IMR-90 (cell line): ENCODE measurements around the gene CRY2. TPM values are rescaled to one million over a fixed set of nuclear protein-coding genes. Genes with fewer than 3 reads are reported as not detected.

Experiments used
- ATAC-seq: fragments of 200-7000 bp; cut with Tn5 transposase; 2 replicates; pipeline ENCODE4 v1.9.1; 2020; ENCODE audit warnings: low read depth, mild to moderate bottlenecking, moderate library complexity
- BruUV-seq: library from RNA; stranded (reverse); fragments of 400-500 nt; replicated peaks from 2 replicates; lab custom pipeline; 2021; lab: Mats Ljungman, UMichigan
- CTCF ChIA-PET: fragments of 300-600 bp; formaldehyde crosslinking; extraction: SDS; loops from one replicate; lab custom pipeline; 2021; ENCODE audit warnings: antibody characterized with exemption; lab: Yijun Ruan, JAX
- POLR2A ChIA-PET: fragments of 300-600 bp; sonication (Branson Sonifier 250); formaldehyde crosslinking; loops from one replicate; lab custom pipeline; 2022; ENCODE audit warnings: antibody characterized with exemption; ENCODE audit not compliant: unreplicated experiment; lab: Charles Lee
- DNase-seq: peaks from one replicate; pipeline ENCODE4 v3.0.0; 2013
- H2AFZ ChIP-seq: replicated peaks from 2 replicates; pipeline ENCODE3; 2013; ENCODE audit warnings: low read length, mild to moderate bottlenecking; ENCODE audit not compliant: poor library complexity
- H2AK5ac ChIP-seq: 2 replicates; pipeline ENCODE4 v1.6.1; 2013; ENCODE audit warnings: low read depth, low read length, inconsistent platforms
- H2AK9ac ChIP-seq: replicated peaks from 2 replicates; pipeline ENCODE3; 2013; ENCODE audit warnings: mild to moderate bottlenecking, low read depth, low read length, moderate library complexity; ENCODE audit not compliant: poor library complexity
- H2BK120ac ChIP-seq: 2 replicates; pipeline ENCODE4 v1.6.1; 2013; ENCODE audit warnings: low read depth, low read length, inconsistent platforms
- H2BK15ac ChIP-seq: 3 replicates; pipeline ENCODE4 v1.6.1; 2013; ENCODE audit warnings: low read depth, low read length, inconsistent platforms
- H2BK20ac ChIP-seq: 2 replicates; pipeline ENCODE4 v1.6.1; 2013; ENCODE audit warnings: low read depth, mild to moderate bottlenecking, inconsistent platforms, low read length, moderate library complexity
- H2BK5ac ChIP-seq: 2 replicates; pipeline ENCODE4 v1.6.1; 2013; ENCODE audit warnings: mild to moderate bottlenecking, low read depth, low read length, inconsistent platforms; ENCODE audit not compliant: poor library complexity, severe bottlenecking
- H3K14ac ChIP-seq: replicated peaks from 2 replicates; pipeline ENCODE4 v1.6.1; 2013; ENCODE audit warnings: low read depth, low read length, inconsistent platforms
- H3K18ac ChIP-seq: 2 replicates; pipeline ENCODE4 v1.6.1; 2013; ENCODE audit warnings: low read depth, low read length, control low read depth
- H3K23ac ChIP-seq: 2 replicates; pipeline ENCODE4 v1.6.1; 2013; ENCODE audit warnings: low read depth, low read length, inconsistent platforms
- H3K27ac ChIP-seq: 2 replicates; pipeline ENCODE4 v1.5.1; 2013; ENCODE audit warnings: mild to moderate bottlenecking, control low read depth, low read length; ENCODE audit not compliant: insufficient read depth
- H3K27me3 ChIP-seq: 2 replicates; pipeline ENCODE4 v1.6.1; 2013; ENCODE audit warnings: low read length; ENCODE audit not compliant: control insufficient read depth, insufficient read depth
- H3K36me3 ChIP-seq: 2 replicates; pipeline ENCODE4 v1.6.1; 2013; ENCODE audit warnings: low read length, mixed read lengths; ENCODE audit not compliant: control insufficient read depth, insufficient read depth
- H3K4ac ChIP-seq: 2 replicates; pipeline ENCODE4 v1.6.1; 2013; ENCODE audit warnings: low read depth, low read length, inconsistent platforms
- H3K4me1 ChIP-seq: 2 replicates; pipeline ENCODE4 v1.6.1; 2013; ENCODE audit warnings: low read length, mixed read lengths; ENCODE audit not compliant: control insufficient read depth, insufficient read depth
- H3K4me2 ChIP-seq: 2 replicates; pipeline ENCODE4 v1.6.1; 2013; ENCODE audit warnings: low read depth, mild to moderate bottlenecking, control low read depth, low read length, moderate library complexity
- H3K4me3 ChIP-seq: 2 replicates; pipeline ENCODE4 v1.5.1; 2013; ENCODE audit warnings: low read depth, mild to moderate bottlenecking, control low read depth, low read length, moderate library complexity; ENCODE audit not compliant: insufficient read depth
- H3K56ac ChIP-seq: 2 replicates; pipeline ENCODE4 v1.6.1; 2013; ENCODE audit warnings: low read length, inconsistent platforms; ENCODE audit not compliant: insufficient read depth; ENCODE audit errors: extremely low read depth
- H3K79me1 ChIP-seq, 2 experiments: 2 replicates each; pipeline ENCODE4 v1.6.1; 2013; ENCODE audit warnings: low read length in 2 of 2, inconsistent platforms in 1 of 2, low read depth in 1 of 2
- H3K9ac ChIP-seq: 2 replicates; pipeline ENCODE4 v1.6.1; 2013; ENCODE audit warnings: low read depth, low read length, control low read depth
- H3K9me1 ChIP-seq: 2 replicates; pipeline ENCODE4 v1.6.1; 2013; ENCODE audit warnings: low read length, inconsistent platforms; ENCODE audit not compliant: insufficient read depth
- H3K9me3 ChIP-seq: 2 replicates; pipeline ENCODE4 v1.6.1; 2013; ENCODE audit warnings: low read length; ENCODE audit not compliant: control insufficient read depth, insufficient read depth
- H4K20me1 ChIP-seq: 2 replicates; pipeline ENCODE4 v1.6.1; 2013; ENCODE audit warnings: low read length, inconsistent platforms; ENCODE audit not compliant: insufficient read depth
- H4K5ac ChIP-seq: 2 replicates; pipeline ENCODE4 v1.6.1; 2013; ENCODE audit warnings: mild to moderate bottlenecking, low read depth, low read length, control low read depth
- H4K8ac ChIP-seq, 2 experiments: 2 replicates each; pipeline ENCODE4 v1.6.1; 2013; ENCODE audit warnings: low read depth in 2 of 2, low read length in 2 of 2, control low read depth in 1 of 2, inconsistent platforms in 1 of 2
- H4K91ac ChIP-seq: 2 replicates; pipeline ENCODE4 v1.6.1; 2013; ENCODE audit warnings: low read depth, low read length, inconsistent platforms; ENCODE audit not compliant: insufficient read depth
- BHLHE40 ChIP-seq: fragments of 150-350 bp; IDR thresholded peaks from 2 replicates; pipeline ENCODE4 v1.6.1; 2016; ENCODE audit warnings: mild to moderate bottlenecking, low read depth, low read length
- CEBPB ChIP-seq: IDR thresholded peaks from 2 replicates; pipeline ENCODE4 v1.6.1; 2012; ENCODE audit warnings: low read depth, low read length, improper control_type of control experiment
- CHD1 ChIP-seq: IDR thresholded peaks from 2 replicates; pipeline ENCODE4 v1.6.1; 2012; ENCODE audit warnings: low read depth, low read length, improper control_type of control experiment
- CTCF ChIP-seq: conservative IDR thresholded peaks from 2 replicates; pipeline ENCODE4 v1.5.1; 2012; ENCODE audit warnings: mild to moderate bottlenecking, low read depth, low read length, improper control_type of control experiment
- FOS ChIP-seq: fragments of 150-350 bp; IDR thresholded peaks from 2 replicates; pipeline ENCODE4 v1.6.1; 2016; ENCODE audit warnings: low read depth, low read length
- MAFK ChIP-seq: IDR thresholded peaks from 2 replicates; pipeline ENCODE4 v1.6.1; 2012; ENCODE audit warnings: low read depth, low read length, improper control_type of control experiment
- MXI1 ChIP-seq: IDR thresholded peaks from 2 replicates; pipeline ENCODE4 v1.6.1; 2012; ENCODE audit warnings: low read depth, mild to moderate bottlenecking, low read length, moderate library complexity, borderline replicate concordance
- NFE2L2 ChIP-seq: fragments of 150-350 bp; IDR thresholded peaks from 2 replicates; pipeline ENCODE4 v1.6.1; 2016; ENCODE audit warnings: low read depth, mild to moderate bottlenecking, low read length
- POLR2A ChIP-seq: IDR thresholded peaks from 2 replicates; pipeline ENCODE4 v1.6.1; 2012; ENCODE audit warnings: mild to moderate bottlenecking, low read depth, low read length
- RAD21 ChIP-seq: IDR thresholded peaks from 2 replicates; pipeline ENCODE4 v1.6.1; 2012; ENCODE audit warnings: low read length, improper control_type of control experiment
- RCOR1 ChIP-seq: IDR thresholded peaks from 2 replicates; pipeline ENCODE4 v1.6.1; 2012; ENCODE audit warnings: mild to moderate bottlenecking, low read length, improper control_type of control experiment; ENCODE audit not compliant: insufficient replicate concordance
- RFX5 ChIP-seq: IDR thresholded peaks from 2 replicates; pipeline ENCODE4 v1.8.0; 2012; ENCODE audit warnings: low read depth, mild to moderate bottlenecking, low read length, moderate library complexity
- SMC3 ChIP-seq: fragments of 150-350 bp; IDR thresholded peaks from 2 replicates; pipeline ENCODE4 v1.6.1; 2016; ENCODE audit warnings: low read depth, mild to moderate bottlenecking, antibody characterized with exemption, low read length, moderate library complexity
- WGBS, 2 experiments: methylation state at CpG; one replicate each; pipeline versions ENCODE4 v1.1.5 to v1.1.7; 2013; ENCODE audit warnings: missing lambda C conversion rate in 2 of 2; ENCODE audit not compliant: insufficient read length in 1 of 2; ENCODE audit errors: extremely low coverage in 2 of 2; 5-methylcytosine and 5-hydroxymethylcytosine counted together
- dilution Hi-C: fragments of 300-500 bp; cut with HindIII; formaldehyde crosslinking; loops from one replicate; pipeline ENCODE4 v1.14.3; 2018; ENCODE audit warnings: low sequenced_read_pairs; ENCODE audit not compliant: unreplicated experiment
- in situ Hi-C: fragments of 300-500 bp; cut with MboI; formaldehyde crosslinking; loops from 3 replicates; pipeline ENCODE4 v1.14.3; 2019; ENCODE audit warnings: low sequenced_read_pairs, inconsistent platforms, mixed read lengths
- intact Hi-C: fragments of 100-400 bp; cut with micrococcal nuclease; formaldehyde crosslinking; loops from 2 replicates; pipeline ENCODE4 v1.10.0; 2022
- polyA plus RNA-seq, 3 experiments: library from polyadenylated mRNA; depleted of rRNA; stranded (reverse); fragments of >200 nt; gene quantifications; 2 replicates each; pipeline ENCODE4 v1.2.3, GENCODE V29; 2012; ENCODE audit warnings: low replicate concordance in 1 of 3
- total RNA-seq: library from RNA; depleted of rRNA; stranded (reverse); fragments of >200 nt; gene quantifications from 2 replicates; pipeline ENCODE4 v1.2.3, GENCODE V29; 2012
- TF ChIP-seq, protein P1 (sequence below): fragments of 150-350 bp; IDR thresholded peaks from 2 replicates; pipeline ENCODE4 v1.6.1; 2016; ENCODE audit warnings: low read depth, mild to moderate bottlenecking, low read length, moderate library complexity, borderline replicate concordance
- TF ChIP-seq, protein P2 (sequence below): fragments of 150-350 bp; IDR thresholded peaks from 2 replicates; pipeline ENCODE4 v1.6.1; 2017; ENCODE audit warnings: mild to moderate bottlenecking, antibody characterized with exemption, low read length, low read depth

The CRY2 gene
- total and polyA plus RNA-seq, 2 of the 4 experiments (the other 2 are of a cell fraction), result 12.2 to 13.1 TPM

GRCh38 chr11:45880772-45881570 is 33.7 kb downstream of the CRY2 start:
- no peak for ATAC-seq
- TF ChIP-seq RCOR1, result no peak
- no peak for TF ChIP-seq CHD1
- no peak for TF ChIP-seq SMC3
- TF ChIP-seq, protein P1, sequence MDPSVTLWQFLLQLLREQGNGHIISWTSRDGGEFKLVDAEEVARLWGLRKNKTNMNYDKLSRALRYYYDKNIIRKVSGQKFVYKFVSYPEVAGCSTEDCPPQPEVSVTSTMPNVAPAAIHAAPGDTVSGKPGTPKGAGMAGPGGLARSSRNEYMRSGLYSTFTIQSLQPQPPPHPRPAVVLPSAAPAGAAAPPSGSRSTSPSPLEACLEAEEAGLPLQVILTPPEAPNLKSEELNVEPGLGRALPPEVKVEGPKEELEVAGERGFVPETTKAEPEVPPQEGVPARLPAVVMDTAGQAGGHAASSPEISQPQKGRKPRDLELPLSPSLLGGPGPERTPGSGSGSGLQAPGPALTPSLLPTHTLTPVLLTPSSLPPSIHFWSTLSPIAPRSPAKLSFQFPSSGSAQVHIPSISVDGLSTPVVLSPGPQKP, result no peak
- no peak for TF ChIP-seq FOS
- no peak for TF ChIP-seq MXI1
- no peak for TF ChIP-seq NFE2L2
- no peak for TF ChIP-seq CTCF
- TF ChIP-seq RAD21, result no peak
- TF ChIP-seq CEBPB, result no peak
- no peak for TF ChIP-seq MAFK
- no peak for TF ChIP-seq POLR2A
- TF ChIP-seq RFX5, result no peak
- TF ChIP-seq, protein P2, sequence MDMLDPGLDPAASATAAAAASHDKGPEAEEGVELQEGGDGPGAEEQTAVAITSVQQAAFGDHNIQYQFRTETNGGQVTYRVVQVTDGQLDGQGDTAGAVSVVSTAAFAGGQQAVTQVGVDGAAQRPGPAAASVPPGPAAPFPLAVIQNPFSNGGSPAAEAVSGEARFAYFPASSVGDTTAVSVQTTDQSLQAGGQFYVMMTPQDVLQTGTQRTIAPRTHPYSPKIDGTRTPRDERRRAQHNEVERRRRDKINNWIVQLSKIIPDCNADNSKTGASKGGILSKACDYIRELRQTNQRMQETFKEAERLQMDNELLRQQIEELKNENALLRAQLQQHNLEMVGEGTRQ, result no peak
- TF ChIP-seq BHLHE40, result no peak

More at GRCh38 chr11:45880772-45881570, 33.7 kb downstream of the CRY2 start:
- peaks cover 9% of the 10 kb centered on the region for H3K9me1 ChIP-seq
- BruUV-seq, result no TSS peak
- in situ Hi-C loops (no loop called here), dilution Hi-C loops (no loop called here), intact Hi-C loops (no loop called here)
- no peak for DNase-seq
- no peak overlapping the region for H2BK5ac ChIP-seq
- H2AFZ ChIP-seq, result peak overlapping the region; percentile 43
- no peak overlapping the region for H2BK120ac ChIP-seq
- ChIA-PET CTCF (no interaction called here), POLR2A (no interaction called here)
- no peak overlapping the region for H4K91ac ChIP-seq
- no peak overlapping the region for H2BK20ac ChIP-seq
- no peak overlapping the region for H3K4ac ChIP-seq
- no peak overlapping the region for H3K14ac ChIP-seq
- H3K9ac ChIP-seq, result no peak overlapping the region
- H4K5ac ChIP-seq, result no peak overlapping the region
- H3K4me3 ChIP-seq, result no peak overlapping the region
- H3K4me2 ChIP-seq, result no peak overlapping the region
- no peak overlapping the region for H3K23ac ChIP-seq
- H3K79me1 ChIP-seq, result peaks cover 0 to 3% of the 10 kb centered on the region in 2 experiments; a peak in 1 of 4 replicates
- H3K9me3 ChIP-seq, result no peaks in the 10 kb centered on the region
- peaks cover 2% of the 10 kb centered on the region; the same call in 1 of the 2 replicates for H3K4me1 ChIP-seq
- peaks cover 33% of the 10 kb centered on the region for H3K36me3 ChIP-seq
- no peak overlapping the region for H2AK5ac ChIP-seq
- peaks cover 3% of the 10 kb centered on the region; the same call in 1 of the 2 replicates for H3K27me3 ChIP-seq
- no peak overlapping the region for H2BK15ac ChIP-seq
- H3K56ac ChIP-seq, result no peak overlapping the region
- WGBS, 2 experiments, result 93% methylated on average over 11 of the region's 15 CpGs; no CpG with 5 or more reads in 1 of the 2 experiments
- no peak overlapping the region for H3K18ac ChIP-seq
- H3K27ac ChIP-seq, result no peak overlapping the region
- peaks cover 24% of the 10 kb centered on the region for H4K20me1 ChIP-seq
- H4K8ac ChIP-seq, result no peak overlapping the region
- no peak overlapping the region for H2AK9ac ChIP-seq
